GM18867 (cell line): ENCODE results near the gene SLC17A7.

Experiments used
- ATAC-seq: cut with Tn5 transposase; IDR thresholded peaks from one replicate; pipeline ENCODE4 v1.9.1; 2021; ENCODE audit warnings: mild to moderate bottlenecking, moderate library complexity; ENCODE audit not compliant: unreplicated experiment

Gene SLC17A7

DNA sequence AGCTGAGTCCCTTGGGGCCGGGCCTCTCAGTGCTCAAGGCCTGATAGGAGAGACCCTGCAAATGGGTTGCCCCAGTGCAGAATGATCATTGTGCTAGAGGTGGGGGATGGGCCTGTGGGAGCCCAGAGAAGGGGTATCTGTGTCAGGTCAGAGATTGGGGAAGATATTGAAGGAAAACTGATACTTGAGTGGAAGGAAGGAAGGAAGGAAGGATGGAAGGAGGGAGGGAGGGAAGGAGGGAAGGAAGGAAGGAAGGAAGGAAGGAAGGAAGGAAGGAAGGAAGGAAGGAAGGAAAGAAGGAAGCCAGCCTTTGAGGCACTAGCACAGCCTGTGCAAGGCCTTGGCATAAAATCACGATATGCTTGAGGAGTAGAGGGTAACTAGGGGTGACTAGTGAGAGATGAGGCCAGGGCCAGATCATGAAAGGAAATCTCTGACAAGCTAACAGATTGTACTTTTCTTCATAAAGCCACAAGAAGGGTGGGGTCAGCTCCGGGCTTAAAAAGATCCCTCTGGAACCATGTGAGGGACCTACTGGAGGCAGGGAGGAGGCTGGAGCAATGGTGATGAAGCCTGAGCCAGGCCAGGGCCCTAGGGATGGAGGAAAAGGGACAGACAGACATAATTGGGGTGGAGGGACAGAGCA lies 29.5 kb downstream of the SLC17A7 start:
- ATAC-seq, result no peak

DNA sequence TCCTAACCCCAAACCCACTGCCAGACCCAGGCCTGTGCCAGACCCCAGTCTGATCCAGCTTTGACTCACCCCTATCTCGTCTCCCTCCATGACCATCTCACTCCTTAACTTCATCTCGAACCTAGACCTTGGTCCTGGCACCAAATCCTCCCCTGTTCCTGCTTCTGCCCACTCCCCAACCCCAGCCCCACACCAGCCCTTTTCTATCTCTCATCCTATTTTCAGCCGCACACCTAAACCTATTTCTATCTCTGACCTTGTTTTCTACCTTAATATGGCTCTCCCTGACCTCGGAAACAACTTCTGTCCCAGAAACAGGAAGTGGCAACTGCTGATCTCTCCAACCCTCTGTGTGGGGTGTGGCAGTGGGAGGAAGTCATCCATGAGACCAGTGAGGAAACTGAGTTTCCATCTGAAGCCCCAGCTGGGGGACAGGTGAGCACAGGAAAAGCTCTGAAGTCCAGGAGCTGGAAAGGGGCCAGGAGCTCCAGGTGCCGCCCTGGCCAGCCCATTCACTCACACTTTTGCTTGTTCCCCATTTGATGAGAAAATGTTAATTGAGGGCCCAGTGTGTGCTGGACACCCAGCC lies 31.8 kb downstream of the SLC17A7 start:
- ATAC-seq, result no peak

DNA sequence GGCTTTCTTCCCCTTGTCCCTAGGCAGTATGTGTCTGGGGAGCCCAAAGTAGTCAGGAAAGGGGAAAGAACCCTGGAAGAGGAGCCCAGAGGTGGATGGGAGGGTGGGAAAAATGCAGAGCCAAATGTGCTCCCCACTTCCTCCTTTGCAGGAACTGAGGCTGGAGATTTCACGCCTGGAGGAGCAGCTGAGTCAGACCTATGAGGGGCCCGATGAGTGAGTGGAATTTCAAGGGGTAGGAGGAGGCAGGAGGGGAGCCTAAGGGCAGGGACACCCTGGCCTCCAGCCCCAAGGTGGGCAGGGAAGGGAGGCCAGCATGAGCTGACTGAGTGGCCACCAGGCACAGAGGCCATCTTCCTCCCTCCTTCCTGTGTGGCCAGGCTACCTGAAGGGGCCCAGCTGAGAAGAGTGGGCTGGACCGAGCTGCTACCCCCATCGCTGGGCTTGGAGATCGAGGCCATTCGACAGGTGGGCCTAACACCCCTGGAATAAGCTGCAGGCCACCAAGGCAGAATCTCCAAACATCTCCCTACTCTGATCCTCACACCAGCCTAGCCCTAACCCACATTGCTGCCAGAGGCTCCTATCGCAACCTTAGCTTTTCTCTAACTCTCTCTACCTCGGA lies 32.4 kb downstream of the SLC17A7 start:
- no peak for ATAC-seq

DNA sequence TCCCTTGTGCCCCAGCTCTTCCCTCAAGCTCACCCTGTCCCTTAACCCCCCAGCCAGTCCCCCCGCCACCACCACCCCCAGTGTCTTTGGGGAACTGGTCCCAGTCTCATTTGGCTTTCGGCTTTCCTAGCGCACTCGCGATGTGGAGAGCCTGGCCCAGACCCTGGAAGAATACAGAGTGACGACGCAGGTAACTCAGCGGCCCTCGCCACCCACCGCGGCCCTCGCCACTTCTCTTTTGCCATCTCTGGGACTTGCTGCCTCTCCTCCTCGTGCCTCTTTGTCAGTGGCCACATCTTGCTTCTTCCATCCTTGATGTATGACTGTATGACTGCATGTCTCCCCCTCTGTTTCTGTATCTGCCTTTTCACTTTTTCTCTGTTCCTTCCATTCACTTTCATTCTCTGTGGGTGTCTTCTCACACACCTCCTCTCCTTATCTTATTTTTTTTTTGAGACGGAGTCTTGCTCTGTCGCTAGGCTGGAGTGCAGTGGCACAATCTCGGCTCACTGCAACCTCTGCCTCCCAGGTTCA lies 33.8 kb downstream of the SLC17A7 start:
- no peak for ATAC-seq

DNA sequence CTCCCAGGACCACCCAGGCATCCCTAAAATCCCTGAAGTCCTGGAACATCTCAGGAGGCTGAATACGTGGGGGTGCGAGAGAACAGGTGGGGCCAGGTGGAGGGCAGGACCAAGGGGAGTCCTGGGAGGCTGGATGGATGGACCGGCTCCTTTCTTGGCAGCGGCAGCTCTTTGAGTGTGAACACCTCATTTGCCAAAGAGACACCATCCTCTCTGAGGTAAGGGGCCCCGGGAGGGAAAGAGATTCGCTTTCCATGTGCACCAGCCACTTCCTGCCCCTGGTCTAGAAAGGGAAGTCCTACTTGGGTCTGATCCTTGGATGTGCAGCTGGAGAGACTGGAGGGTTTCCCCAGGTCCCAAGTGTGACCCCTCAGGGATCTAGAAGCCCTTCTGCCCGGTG lies 34.2 kb downstream of the SLC17A7 start:
- ATAC-seq, result no peak

DNA sequence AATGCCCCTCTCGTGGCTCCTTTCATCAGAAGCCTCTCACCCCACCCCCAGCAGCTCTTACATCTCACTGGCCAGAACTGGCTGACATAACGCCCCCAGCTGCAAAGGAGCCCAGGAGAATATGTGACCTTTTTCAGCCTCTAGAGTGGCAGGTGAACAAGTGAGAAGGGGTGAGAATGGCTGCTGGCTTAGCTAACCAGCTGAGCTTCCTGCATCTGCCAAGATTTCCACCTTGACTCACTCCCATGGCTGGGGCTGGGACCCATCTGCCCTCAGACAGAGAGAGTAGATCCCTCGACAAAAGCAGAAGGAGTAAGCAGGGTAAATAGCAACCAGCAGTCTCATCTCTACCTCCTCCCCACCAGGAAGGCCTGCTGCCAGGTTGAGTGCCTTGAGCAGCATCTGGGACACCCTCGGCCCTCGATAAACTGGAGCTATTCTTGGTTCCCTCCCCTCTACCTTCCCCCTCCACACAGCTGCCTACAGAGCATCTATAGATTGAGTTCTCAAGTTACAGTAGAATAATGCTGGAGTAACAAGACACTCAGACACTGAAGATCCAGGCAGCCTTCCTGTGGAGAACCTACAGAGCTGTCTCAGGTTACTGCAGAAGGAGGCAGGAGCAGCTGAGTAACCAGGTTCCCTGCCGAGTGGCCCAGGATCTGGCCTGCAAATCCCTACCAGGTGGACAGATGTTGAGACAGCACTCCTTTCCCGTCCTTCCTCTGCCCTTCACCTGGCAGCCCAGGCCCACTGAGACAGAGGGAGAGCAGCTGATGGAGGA lies 37.7 kb downstream of the SLC17A7 start:
- ATAC-seq, result no peak

DNA sequence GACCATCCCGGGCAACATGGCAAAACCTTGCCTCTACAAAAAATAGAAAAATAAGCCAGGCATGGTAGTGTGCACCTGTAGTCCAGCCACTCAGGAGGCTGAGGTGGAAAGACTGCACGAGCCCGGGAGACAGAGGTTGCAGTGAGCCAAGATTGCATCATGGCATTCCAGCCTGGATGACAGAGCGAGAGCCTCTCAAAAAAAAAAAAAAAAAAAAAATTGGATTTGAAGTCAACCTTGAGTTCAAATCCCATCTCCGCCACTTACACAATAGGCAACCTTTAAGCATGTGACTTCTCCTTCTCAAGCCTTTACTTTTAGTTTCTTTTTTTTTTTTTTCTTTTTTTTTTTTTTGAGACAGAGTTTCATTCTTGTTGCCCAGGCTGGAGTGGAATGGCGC lies 41.3 kb downstream of the SLC17A7 start:
- ATAC-seq, result no peak

DNA sequence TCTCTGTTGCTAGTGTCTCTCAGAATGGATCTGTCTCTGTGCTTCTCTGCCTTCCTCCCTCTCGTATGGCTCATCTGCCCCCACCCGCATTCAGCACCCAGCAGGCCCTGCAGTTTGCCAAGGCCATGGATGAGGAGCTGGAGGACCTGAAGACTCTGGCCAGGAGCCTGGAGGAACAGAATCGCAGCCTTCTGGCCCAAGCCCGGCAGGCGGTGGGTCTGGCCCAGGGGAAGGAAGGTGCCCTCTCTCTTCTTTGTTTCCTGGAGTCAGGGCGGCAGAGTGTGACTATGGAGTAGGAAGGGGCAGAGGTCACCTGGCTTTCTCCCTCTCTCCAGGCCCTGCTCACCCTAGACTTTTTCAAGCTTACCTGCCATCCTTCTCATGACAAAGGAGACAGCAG lies 42.4 kb downstream of the SLC17A7 start:
- no peak for ATAC-seq

DNA sequence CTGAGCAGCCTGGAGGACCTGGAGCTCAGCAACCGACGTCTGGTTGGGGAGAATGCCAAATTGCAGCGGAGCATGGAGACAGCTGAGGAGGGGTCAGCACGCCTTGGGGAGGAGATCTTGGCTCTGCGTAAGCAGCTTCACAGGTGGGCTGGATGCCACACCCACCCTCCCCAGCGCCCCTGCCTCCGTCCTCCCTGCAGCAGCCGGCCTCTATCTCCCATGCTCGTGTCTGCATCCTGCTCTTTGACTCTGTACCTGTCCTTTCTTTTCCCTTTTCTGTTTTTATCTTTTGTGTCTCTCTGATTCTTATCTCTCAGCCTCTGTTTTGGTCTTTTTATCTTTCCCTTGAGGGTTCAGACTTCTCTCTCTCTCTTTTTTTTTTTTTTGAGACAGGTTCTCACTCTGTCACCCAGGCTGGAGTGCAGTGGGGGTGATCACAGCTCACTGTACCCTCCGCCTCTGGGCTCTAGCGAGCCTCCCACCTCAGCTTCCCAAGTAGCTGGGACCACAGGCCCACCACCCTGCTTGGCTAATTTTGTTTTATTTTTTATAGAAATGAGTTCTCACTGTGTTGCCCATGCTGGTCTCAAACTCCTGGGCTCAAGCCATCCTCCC lies 43.2 kb downstream of the SLC17A7 start:
- no peak for ATAC-seq

DNA sequence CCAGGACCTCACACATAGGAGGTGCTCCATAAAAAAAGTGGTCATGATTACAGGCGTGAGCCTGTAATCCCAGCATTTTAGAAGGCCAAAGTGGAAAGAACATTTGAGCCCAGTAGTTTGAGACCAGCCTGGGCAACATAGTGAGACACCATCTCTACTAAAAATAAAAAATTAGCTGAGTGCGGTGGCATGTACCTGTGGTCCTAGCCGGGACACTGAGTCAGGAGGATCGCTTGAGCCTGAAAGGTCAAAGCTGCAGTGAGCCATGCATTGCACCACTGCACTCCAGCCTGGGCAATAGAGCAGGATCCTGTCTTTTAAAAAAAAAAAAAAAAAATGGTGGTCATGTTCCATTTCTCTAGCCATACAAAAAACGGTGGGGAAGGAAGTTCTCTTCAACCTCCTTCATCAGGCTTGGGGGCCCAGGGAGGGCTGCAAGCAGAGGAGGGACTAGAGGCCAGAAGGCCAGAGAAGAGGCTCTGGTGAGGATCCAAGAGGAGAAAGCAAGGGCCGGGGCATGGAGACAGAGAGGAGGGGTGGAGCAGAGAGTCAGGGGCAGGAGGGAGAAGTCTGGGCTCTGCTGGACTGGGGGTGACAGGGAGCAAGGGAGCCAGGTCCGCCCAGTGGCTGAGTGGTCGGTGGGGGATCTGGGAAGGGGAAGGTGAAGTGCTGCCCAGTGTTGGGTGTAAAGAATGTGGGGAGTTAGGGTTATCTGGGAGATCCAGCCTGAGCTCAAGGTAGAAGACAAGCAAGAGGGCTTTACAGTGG lies 44.4 kb downstream of the SLC17A7 start:
- no peak for ATAC-seq

DNA sequence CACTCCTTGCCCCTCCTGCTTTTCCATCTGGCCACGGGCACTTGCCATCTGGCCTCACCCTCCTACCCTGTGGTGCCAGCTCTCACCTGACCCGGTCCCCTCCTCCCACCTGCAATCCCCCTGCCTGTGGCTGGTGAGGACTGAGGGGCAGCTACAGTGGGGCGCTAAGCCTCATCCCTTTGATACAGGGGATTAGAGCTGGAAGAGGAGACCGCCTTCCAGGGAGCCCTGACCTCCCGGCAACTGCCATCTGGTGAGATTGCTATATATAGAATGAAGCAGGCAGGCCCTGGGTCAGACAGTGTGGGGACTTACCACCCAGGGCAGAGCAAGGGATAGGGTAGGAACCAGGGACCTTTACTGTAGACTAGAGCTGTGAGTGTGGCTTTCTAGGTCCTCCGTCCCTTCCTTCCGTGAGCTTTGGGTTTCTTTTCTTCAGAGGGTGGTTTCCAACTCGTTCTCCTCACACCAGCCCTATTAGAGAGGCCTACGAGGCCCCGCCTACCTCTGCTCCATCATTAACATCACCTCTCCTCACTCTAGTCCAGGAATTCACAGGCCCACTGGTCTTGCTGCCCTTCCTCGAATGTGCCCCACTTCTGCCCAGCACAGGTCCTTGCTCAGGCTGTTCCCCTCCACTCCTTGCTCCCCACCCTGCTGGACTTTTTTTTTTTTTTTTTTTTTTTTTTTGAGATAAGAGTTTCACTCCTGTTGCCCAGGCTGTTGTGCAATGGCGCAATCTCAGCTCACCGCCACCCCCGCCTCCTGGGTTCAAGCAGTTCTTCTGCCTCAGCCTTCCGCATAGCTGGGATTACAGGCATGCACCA lies 45.5 kb downstream of the SLC17A7 start:
- no peak for ATAC-seq

DNA sequence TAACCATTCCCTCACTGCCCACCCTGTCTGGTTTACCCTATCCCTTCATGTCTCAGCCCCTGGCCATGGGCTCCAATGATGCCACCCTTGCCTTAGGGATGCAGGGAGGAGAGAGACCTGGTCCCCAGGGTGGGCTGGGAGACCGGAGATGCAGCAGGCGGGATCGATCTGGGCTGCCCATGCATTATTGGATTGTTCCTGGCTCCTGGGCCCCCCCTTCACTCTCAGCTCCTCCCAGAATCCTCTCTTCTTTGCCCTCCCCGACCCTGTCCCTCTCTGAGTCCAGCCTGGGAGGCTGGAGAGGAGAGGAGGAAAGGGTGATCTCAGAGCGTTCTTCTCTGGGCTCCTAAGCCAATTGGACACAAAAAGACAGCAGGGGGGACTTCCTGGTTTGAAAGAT lies 47.4 kb downstream of the SLC17A7 start:
- no peak for ATAC-seq

DNA sequence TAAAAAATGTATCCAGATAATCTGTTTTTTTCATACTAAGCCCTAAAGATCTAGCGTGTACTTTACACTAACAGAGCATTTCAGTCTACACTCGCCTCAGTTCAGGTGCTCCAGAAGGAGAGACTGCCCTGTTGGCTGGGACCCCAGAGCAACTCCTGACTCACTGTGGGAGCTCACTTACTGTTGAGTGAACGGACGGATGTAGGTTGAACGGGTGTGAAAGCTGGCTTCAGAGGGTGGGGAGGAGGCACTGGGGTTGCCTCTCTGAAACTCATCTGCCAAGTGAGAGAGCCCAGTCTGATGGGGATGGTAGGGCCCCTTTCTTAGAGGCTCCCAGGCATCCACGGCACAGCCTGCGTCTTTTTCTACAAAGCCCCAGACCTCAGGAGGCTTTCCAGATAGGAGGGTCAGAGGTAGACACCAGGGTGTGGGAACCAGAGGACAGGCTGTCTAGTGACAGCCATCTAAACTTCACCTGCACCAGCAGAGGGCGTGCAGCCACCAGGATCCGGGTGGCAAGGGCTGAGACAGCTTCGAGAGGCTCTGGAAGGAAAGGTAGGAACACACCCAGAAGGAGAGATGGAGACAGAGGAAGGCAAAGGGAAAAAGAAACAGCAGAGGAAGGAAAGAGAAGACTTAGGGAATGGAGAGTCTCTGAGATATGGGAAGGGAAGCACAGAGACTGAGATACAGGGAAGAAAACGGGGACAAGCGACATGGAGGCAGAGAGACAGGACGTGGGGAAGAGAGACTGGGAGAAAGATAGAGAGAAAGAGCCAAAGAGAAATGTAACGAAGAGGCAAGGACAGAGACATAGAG lies 49.5 kb downstream of the SLC17A7 start:
- peak; percentile 55 for ATAC-seq

DNA sequence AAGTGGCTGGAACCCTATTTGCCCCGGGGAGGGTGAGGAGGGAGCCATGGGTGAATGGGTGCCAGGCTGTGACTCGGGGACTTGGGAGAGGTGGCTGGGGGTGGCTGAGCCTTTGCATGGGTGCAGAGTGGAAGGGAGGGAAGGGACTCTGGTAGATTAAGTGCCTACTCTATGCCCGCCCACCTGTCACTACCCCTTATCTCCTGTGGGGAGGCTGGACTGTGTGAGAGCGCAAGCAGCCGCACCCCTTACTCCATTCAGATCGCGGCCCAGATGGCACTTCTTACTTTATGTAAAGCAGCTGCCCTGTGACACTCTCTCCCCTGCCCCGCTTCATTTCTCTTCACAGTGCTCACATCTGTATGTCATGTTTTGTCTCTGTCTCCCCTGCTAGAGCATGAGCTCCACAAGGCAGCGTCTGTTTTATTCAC lies 50.4 kb downstream of the SLC17A7 start:
- no peak for ATAC-seq

DNA sequence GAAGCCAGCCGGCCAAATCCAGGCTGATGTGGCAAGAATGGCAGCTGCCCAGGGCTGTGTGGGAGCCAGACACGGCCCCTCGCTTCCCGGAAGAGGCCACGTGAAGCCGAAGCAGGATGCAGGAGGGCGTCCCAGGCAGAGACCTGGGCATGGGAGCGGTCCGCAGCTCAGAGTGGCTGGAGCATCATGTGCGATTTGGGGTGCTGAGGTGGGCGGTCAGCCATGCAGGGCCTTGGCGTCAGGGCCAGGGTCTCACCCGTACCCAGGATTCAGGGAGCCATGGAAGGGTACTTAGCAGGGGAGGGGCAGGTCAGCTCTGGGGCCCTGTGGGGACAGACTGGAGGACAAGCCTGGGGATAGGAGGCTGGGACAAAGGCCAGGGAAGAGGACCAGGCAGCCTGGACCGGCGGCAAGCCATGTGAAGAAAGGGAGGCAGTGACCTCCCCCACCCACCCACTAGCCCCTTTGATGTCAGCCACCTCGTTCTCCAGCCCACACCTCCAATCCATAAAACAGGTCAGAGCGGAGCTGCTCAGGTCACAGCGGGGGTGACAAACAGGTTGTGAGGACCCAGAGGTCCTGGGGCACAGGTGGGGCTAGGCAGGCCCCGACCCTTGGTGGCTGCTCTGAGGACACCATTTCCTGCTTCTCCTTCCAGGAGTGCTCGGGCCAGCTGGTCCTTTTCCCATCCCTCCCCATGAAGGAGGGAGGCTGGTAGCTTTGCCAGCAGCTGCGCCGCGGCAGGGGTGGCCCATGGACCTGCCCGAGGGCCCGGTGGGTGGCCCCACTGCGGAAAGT lies 51.0 kb downstream of the SLC17A7 start:
- no peak for ATAC-seq

DNA sequence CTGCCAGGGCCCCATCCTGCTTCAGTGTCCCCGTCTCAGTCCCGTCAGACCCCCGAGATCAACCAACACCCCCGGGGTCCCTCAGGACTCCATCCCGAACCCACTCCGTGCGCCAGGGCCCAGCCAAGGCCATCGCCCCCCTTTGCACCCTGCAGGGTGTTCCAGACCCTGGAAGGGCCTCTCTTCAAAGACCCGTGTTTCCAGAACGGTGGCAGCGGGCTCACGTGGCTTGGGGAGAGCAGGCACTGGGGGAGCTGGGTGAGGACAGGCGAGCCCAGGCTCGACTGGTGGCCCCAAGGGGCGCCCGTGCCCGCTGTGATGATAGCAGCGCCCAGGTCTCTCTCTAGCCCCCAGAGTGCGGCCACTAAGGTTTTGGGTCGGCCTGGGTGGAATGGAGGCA lies 51.9 kb downstream of the SLC17A7 start:
- no peak for ATAC-seq

DNA sequence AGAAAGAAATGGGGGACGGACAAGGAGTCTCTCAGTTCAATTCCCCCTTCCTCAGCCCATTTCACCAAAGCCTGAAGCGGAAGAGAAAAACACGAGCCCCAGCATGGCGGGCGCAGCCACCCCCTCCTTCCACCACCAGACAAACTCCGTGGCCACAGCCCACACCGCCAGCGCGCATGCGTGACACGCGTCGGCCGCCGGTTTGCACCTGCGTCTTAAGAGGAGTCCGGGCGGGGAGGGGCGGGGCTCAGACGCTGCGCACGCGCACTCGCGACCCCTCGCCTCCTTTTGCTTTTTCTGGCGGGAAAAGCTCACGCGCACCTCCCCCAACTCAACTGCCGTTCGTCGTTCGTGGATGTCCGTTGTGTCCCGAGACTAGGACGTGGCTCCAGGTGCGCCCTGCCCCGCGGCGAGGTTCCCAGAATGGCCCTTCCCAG lies 53.4 kb downstream of the SLC17A7 start, which contains the start of gene KASH5:
TSS of gene KASH5 (plus strand) at position 314 of the 437 bp plus-strand sequence. CDS start 2,635 bp downstream, outside the sequence.
- ATAC-seq, result no peak

DNA sequence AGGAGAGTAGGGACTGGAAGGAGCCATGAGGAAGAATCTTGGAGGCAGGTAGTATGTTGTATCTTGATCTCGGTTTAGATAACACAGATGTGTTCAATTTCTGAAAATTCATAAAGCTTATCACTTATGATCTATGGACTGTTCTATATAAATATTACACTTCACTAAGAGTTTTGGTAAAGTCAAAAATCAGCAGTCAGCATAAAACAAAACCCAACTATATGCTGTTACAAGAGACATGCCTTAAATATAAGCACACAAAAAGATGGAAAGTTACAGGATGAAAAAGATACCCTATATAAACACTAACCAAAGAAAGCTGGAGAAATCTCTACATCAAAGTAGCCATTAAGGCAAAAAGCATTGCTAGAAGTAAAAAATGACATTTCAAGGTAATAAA lies 57.7 kb downstream of the SLC17A7 start:
- no peak for ATAC-seq
